Esophagus muscularis mucosa (tissue), 4 donors: ENCODE measurements around the gene LHFPL6.

Source experiments
- EP300 ChIP-seq: sonication (generic); formaldehyde crosslinking; IDR thresholded peaks from one replicate; pipeline ENCODE4 v1.6.1; 2017; ENCODE audit warnings: antibody characterized with exemption
- POLR2A ChIP-seq: fragments of 450-650 bp; IDR thresholded peaks from one replicate; pipeline ENCODE4 v1.6.1; 2017; ENCODE audit warnings: antibody characterized with exemption, moderate library complexity, mild to moderate bottlenecking, low read depth
- TF ChIP-seq, protein P1 (sequence below), 3 experiments: fragments of 200-600 bp in 2 of 3; fragments of 450-650 bp in 1 of 3; sonication (generic) in 2 of 3; IDR thresholded peaks; one replicate each; pipeline ENCODE4 v1.5.1; 2017 to 2019; ENCODE audit warnings: antibody characterized with exemption in 3 of 3, mild to moderate bottlenecking in 2 of 3, moderate library complexity in 1 of 3

DNA sequence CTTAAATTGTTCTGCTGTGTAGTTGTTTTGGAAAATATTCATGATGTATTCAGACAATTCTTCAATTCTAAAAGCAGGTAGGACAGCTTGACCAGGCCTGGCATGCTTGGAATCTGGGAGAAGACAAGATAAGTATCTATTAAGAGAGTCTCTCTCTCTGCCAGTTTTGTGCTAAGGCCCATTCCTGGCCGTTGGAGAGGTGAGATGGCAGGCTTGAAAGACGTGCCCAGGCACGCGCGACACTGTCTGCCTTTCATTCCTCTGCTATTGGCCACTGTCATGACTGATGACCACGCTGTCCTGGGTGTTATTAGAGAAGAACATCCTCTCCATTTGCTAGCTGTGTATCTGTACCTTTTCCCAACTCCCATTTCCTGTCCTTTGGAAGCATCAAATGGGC, 90.3 kb downstream of the LHFPL6 start:
- TF ChIP-seq, protein P1, sequence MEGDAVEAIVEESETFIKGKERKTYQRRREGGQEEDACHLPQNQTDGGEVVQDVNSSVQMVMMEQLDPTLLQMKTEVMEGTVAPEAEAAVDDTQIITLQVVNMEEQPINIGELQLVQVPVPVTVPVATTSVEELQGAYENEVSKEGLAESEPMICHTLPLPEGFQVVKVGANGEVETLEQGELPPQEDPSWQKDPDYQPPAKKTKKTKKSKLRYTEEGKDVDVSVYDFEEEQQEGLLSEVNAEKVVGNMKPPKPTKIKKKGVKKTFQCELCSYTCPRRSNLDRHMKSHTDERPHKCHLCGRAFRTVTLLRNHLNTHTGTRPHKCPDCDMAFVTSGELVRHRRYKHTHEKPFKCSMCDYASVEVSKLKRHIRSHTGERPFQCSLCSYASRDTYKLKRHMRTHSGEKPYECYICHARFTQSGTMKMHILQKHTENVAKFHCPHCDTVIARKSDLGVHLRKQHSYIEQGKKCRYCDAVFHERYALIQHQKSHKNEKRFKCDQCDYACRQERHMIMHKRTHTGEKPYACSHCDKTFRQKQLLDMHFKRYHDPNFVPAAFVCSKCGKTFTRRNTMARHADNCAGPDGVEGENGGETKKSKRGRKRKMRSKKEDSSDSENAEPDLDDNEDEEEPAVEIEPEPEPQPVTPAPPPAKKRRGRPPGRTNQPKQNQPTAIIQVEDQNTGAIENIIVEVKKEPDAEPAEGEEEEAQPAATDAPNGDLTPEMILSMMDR (IDR thresholded peaks at IDR 0.05), result no peak
- TF ChIP-seq EP300, result no peak
- TF ChIP-seq POLR2A, result no peak
